OCI-LY3 (cell line): ENCODE results near the gene SIRT1.

Experiments used
- CTCF ChIP-seq: fragments of 200-600, 300-600 bp; sonication (generic); IDR thresholded peaks from 2 replicates; pipeline ENCODE4 v1.5.1; 2014; ENCODE audit warnings: antibody characterized with exemption, low read length, low read depth
- EZH2phosphoT487 ChIP-seq: fragments of 200-600 bp; shearing (Covaris generic); IDR thresholded peaks from 2 replicates; pipeline ENCODE4 v1.6.1; 2018; ENCODE audit warnings: antibody characterized with exemption, mixed run types, low read depth

GRCh38 chr10:67926951-67927350, 42.5 kb downstream of the SIRT1 start:
- TF ChIP-seq CTCF (no peak), EZH2phosphoT487 (no peak)
